SK-N-SH (cell line): Measurements from ENCODE around the gene WDR27. TPM values are rescaled to one million over a fixed set of nuclear protein-coding genes. Genes with fewer than 3 reads are reported as not detected.

Experiments used
- CTCF ChIA-PET: fragments of 300-600, 350-600 bp; formaldehyde crosslinking; extraction: SDS; loops from one replicate; lab custom pipeline; 2021; lab: Yijun Ruan, JAX
- POLR2A ChIA-PET: fragments of 350-600 bp; sonication (Branson Sonifier 250); formaldehyde crosslinking; extraction: SDS; loops from one replicate; lab custom pipeline; 2020; ENCODE audit warnings: antibody characterized with exemption, inconsistent platforms; lab: Yijun Ruan, JAX
- DNase-seq: peaks from one replicate; pipeline ENCODE4 v3.0.0; 2012
- H2AFZ ChIP-seq: fragments of 200-600 bp; sonication (generic); 2 replicates; pipeline ENCODE4 v1.8.1; 2016; ENCODE audit warnings: antibody characterized with exemption, mild to moderate bottlenecking, low read depth
- H3F3A ChIP-seq: fragments of 200-600 bp; sonication (generic); replicated peaks from 2 replicates; pipeline ENCODE3; 2016; ENCODE audit warnings: antibody characterized with exemption, mild to moderate bottlenecking; ENCODE audit not compliant: insufficient read depth
- H3K27ac ChIP-seq, 2 experiments: fragments of 200-500 bp in 1 of 2; fragments of 200-600 bp in 1 of 2; sonication (Bioruptor generic) in 1 of 2; sonication (generic), shearing (Covaris generic) in 1 of 2; 2 replicates each; pipeline versions ENCODE4 v1.5.1 to v1.6.1; 2014 to 2016; ENCODE audit warnings: low read depth in 2 of 2, inconsistent platforms in 1 of 2, low read length in 1 of 2, mild to moderate bottlenecking in 1 of 2, mixed read lengths in 1 of 2
- H3K27me3 ChIP-seq: fragments of 200-600 bp; sonication (generic), shearing (Covaris generic); 2 replicates; pipeline ENCODE4 v1.6.1; 2016; ENCODE audit warnings: mixed run types; ENCODE audit not compliant: insufficient read depth
- H3K36me3 ChIP-seq, 2 experiments: fragments of 200-500 bp in 1 of 2; fragments of 200-600 bp in 1 of 2; sonication (Bioruptor generic) in 1 of 2; sonication (generic) in 1 of 2; replicated peaks in 1 of 2; 2 replicates each; pipeline versions ENCODE3 to v1.5.1; 2014 to 2016; ENCODE audit warnings: low read length in 1 of 2, mild to moderate bottlenecking in 1 of 2; ENCODE audit not compliant: insufficient read depth in 2 of 2, control insufficient read depth in 1 of 2
- H3K4me1 ChIP-seq, 2 experiments: fragments of 200-500 bp in 1 of 2; fragments of 200-600 bp in 1 of 2; sonication (Bioruptor generic) in 1 of 2; sonication (generic), shearing (Covaris generic) in 1 of 2; 2 replicates each; pipeline versions ENCODE4 v1.5.1 to v1.6.1; 2014 to 2016; ENCODE audit warnings: low read depth in 1 of 2, low read length in 1 of 2, mixed run types in 1 of 2; ENCODE audit not compliant: insufficient read depth in 2 of 2, control insufficient read depth in 1 of 2
- H3K4me2 ChIP-seq: fragments of 200-600 bp; sonication (generic), shearing (Covaris generic); 2 replicates; pipeline ENCODE4 v1.6.1; 2017; ENCODE audit warnings: mixed run types
- H3K4me3 ChIP-seq, 2 experiments: fragments of 200-500 bp in 1 of 2; fragments of 200-600 bp in 1 of 2; sonication (Bioruptor generic) in 1 of 2; sonication (generic), shearing (Covaris generic) in 1 of 2; 2 replicates each; pipeline versions ENCODE4 v1.5.1 to v1.8.1; 2014 to 2016; ENCODE audit warnings: low read depth in 2 of 2, inconsistent platforms in 1 of 2, low read length in 1 of 2, mild to moderate bottlenecking in 1 of 2, mixed read lengths in 1 of 2, moderate library complexity in 1 of 2
- H3K79me2 ChIP-seq: fragments of 200-600 bp; sonication (generic); 2 replicates; pipeline ENCODE4 v1.8.1; 2017; ENCODE audit warnings: mild to moderate bottlenecking; ENCODE audit not compliant: insufficient read depth
- H3K9ac ChIP-seq: fragments of 200-600 bp; sonication (generic); 2 replicates; pipeline ENCODE4 v1.6.1; 2017; ENCODE audit warnings: mixed run types
- H3K9me2 ChIP-seq: fragments of 200-600 bp; sonication (generic); 2 replicates; pipeline ENCODE4 v1.6.1; 2017; ENCODE audit warnings: mixed run types
- H3K9me3 ChIP-seq: fragments of 200-600 bp; sonication (generic); 2 replicates; pipeline ENCODE4 v1.6.1; 2017; ENCODE audit warnings: mixed run types, mild to moderate bottlenecking, moderate library complexity
- H4K20me1 ChIP-seq: fragments of 200-600 bp; sonication (generic); 2 replicates; pipeline ENCODE4 v1.6.1; 2017; ENCODE audit warnings: mild to moderate bottlenecking, mixed run types; ENCODE audit not compliant: insufficient read depth
- ELF1 ChIP-seq: IDR thresholded peaks from 2 replicates; pipeline ENCODE4 v1.4.0; 2012
- EP300 ChIP-seq, 2 experiments: IDR thresholded peaks; 2 replicates each; pipeline versions ENCODE4 v1.4.0 to v1.6.1; 2012; ENCODE audit warnings: borderline replicate concordance in 1 of 2, low read depth in 1 of 2, low read length in 1 of 2
- FOSL2 ChIP-seq: IDR thresholded peaks from 2 replicates; pipeline ENCODE4 v1.4.0; 2012; ENCODE audit warnings: low read depth, mild to moderate bottlenecking, moderate library complexity, borderline replicate concordance
- FOXJ3 ChIP-seq: sonication (generic); formaldehyde crosslinking; IDR thresholded peaks from 2 replicates; pipeline ENCODE4 v1.5.1; 2020; ENCODE audit warnings: mild to moderate bottlenecking, missing genetic modification reagents
- MEF2A ChIP-seq: IDR thresholded peaks from 2 replicates; pipeline ENCODE4 v1.4.0; 2012; ENCODE audit warnings: low read depth, borderline replicate concordance
- MXI1 ChIP-seq: IDR thresholded peaks from 2 replicates; pipeline ENCODE4 v1.6.1; 2012; ENCODE audit warnings: mild to moderate bottlenecking, low read depth, low read length, improper control_type of control experiment
- NFIC ChIP-seq: IDR thresholded peaks from 2 replicates; pipeline ENCODE4 v1.4.0; 2012; ENCODE audit warnings: borderline replicate concordance
- NRF1 ChIP-seq: IDR thresholded peaks from 2 replicates; pipeline ENCODE4 v1.6.1; 2012; ENCODE audit warnings: low read depth, mild to moderate bottlenecking, low read length
- RCOR1 ChIP-seq: fragments of 150-350 bp; IDR thresholded peaks from 2 replicates; pipeline ENCODE4 v1.6.1; 2017; ENCODE audit warnings: antibody characterized with exemption, low read length
- RFX5 ChIP-seq: IDR thresholded peaks from 2 replicates; pipeline ENCODE4 v1.6.1; 2012; ENCODE audit warnings: mild to moderate bottlenecking, improper control_type of control experiment, low read length
- RXRA ChIP-seq: IDR thresholded peaks from 2 replicates; pipeline ENCODE4 v1.4.0; 2012; ENCODE audit warnings: low read depth, mild to moderate bottlenecking, borderline replicate concordance
- YY1 ChIP-seq: IDR thresholded peaks from 2 replicates; pipeline ENCODE4 v1.4.0; 2012; ENCODE audit warnings: low read depth, mild to moderate bottlenecking
- WGBS: methylation state at CpG from one replicate; pipeline ENCODE4 v1.1.6; 2017; ENCODE audit warnings: low lambda C conversion rate; 5-methylcytosine and 5-hydroxymethylcytosine counted together
- polyA plus RNA-seq, 3 experiments: library from polyadenylated mRNA; depleted of rRNA; stranded (reverse); fragments of >200 nt; gene quantifications; 2 replicates each; pipeline ENCODE4 v1.2.3, GENCODE V29; 2012
- TF ChIP-seq, protein P1 (sequence below): IDR thresholded peaks from 2 replicates; pipeline ENCODE4 v1.4.0; 2012; ENCODE audit warnings: low read depth
- TF ChIP-seq, protein P2 (sequence below): fragments of 150-350 bp; IDR thresholded peaks from 2 replicates; pipeline ENCODE4 v1.6.1; 2017; ENCODE audit warnings: antibody characterized with exemption, low read length, low read depth, borderline replicate concordance
- TF ChIP-seq, protein P3 (sequence below): fragments of 150-350 bp; IDR thresholded peaks from 2 replicates; pipeline ENCODE4 v1.6.1; 2016; ENCODE audit warnings: mild to moderate bottlenecking, low read depth, low read length
- TF ChIP-seq, protein P4 (sequence below): IDR thresholded peaks from 2 replicates; pipeline ENCODE4 v1.4.0; 2012; ENCODE audit warnings: low read depth, borderline replicate concordance

The WDR27 gene
- polyA plus RNA-seq, 1 of the 3 experiments (the other 2 are of a cell fraction) = 55.6 TPM

DNA sequence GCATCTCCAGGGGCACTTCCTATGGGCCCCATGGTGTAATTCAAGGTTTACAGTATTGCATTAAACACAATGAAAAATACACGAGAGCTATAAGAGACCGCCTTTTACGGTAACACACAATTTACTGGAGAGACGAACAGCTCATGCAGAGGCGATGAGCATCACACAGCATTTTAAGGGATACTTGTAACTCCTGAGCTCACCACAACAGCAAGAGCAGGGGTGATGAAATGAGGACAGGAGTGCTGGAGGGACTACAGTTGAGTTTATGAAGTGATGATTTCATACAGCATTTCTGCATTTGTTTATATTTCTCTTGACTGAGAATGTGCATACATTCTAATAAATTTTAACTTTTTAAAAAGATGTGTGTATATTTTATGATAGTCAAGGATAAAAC lies 113.9 kb downstream of the WDR27 start (continued):
- TF ChIP-seq EP300 (IDR thresholded peaks at IDR 0.05; ENCODE audit: borderline replicate concordance in 1 of 2, low read depth in 1 of 2, low read length in 1 of 2) (no peak), RXRA (no peak), MEF2A (no peak), NFIC (no peak)
- TF ChIP-seq, protein P1, sequence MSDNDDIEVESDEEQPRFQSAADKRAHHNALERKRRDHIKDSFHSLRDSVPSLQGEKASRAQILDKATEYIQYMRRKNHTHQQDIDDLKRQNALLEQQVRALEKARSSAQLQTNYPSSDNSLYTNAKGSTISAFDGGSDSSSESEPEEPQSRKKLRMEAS = no peak
- TF ChIP-seq, protein P2, sequence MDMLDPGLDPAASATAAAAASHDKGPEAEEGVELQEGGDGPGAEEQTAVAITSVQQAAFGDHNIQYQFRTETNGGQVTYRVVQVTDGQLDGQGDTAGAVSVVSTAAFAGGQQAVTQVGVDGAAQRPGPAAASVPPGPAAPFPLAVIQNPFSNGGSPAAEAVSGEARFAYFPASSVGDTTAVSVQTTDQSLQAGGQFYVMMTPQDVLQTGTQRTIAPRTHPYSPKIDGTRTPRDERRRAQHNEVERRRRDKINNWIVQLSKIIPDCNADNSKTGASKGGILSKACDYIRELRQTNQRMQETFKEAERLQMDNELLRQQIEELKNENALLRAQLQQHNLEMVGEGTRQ = no peak

DNA sequence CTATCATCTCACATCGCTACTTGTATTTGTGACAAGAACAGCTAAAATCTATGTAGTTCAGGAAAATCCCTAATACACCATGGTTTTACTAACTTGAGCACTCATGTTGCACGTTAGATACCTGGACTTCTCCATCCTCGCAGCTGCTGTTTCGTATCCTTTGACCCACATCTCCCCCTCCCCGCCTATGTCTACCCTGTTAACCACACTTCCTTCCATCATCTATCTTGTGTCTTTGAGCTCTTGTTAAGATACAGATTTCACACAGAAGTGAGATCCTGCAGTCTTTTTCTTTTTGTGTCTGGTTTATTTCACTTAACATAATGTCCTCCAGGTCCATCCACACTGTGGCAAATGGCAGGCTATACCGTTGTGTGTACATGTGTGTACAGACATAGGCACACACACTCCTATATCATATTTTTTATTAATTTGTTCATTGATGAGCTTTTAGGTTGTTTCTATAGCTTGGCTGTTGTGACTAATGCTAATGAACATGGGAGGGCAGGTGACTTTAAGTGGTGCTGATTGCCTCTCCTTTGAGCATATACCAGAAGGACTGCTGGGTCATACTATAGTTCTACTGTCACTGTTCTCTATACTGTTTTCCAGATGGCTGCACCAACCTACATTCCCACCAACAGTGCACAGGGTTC lies 117.8 kb downstream of the WDR27 start:
- Histone ChIP-seq H3K4me1 (no peaks in the 10 kb centered on the region), H3K9ac (no peak overlapping the region), H2AFZ (no peak overlapping the region), H3K27ac (no peak overlapping the region), H3K4me3 (no peak overlapping the region), H3K9me3 (no peaks in the 10 kb centered on the region), H3K27me3 (no peaks in the 10 kb centered on the region), H3K36me3 (peaks cover 3 to 9% of the 10 kb centered on the region in 2 experiments), H4K20me1 (no peaks in the 10 kb centered on the region), H3K4me2 (no peak overlapping the region), H3K9me2 (no peaks in the 10 kb centered on the region), H3F3A (no peaks in the 10 kb centered on the region), H3K79me2 (no peaks in the 10 kb centered on the region)
- WGBS = 69% methylated on average over 6 of the region's 6 CpGs
- ChIA-PET CTCF (no interaction called here), POLR2A (no interaction called here)
- TF ChIP-seq FOXJ3 (no peak), YY1 (no peak), RCOR1 (no peak), FOSL2 (no peak), MXI1 (no peak), RXRA (no peak), MEF2A (no peak), ELF1 (no peak), NRF1 (no peak), RFX5 (no peak)
- TF ChIP-seq, protein P3, sequence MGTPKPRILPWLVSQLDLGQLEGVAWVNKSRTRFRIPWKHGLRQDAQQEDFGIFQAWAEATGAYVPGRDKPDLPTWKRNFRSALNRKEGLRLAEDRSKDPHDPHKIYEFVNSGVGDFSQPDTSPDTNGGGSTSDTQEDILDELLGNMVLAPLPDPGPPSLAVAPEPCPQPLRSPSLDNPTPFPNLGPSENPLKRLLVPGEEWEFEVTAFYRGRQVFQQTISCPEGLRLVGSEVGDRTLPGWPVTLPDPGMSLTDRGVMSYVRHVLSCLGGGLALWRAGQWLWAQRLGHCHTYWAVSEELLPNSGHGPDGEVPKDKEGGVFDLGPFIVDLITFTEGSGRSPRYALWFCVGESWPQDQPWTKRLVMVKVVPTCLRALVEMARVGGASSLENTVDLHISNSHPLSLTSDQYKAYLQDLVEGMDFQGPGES = no peak
- TF ChIP-seq, protein P4, sequence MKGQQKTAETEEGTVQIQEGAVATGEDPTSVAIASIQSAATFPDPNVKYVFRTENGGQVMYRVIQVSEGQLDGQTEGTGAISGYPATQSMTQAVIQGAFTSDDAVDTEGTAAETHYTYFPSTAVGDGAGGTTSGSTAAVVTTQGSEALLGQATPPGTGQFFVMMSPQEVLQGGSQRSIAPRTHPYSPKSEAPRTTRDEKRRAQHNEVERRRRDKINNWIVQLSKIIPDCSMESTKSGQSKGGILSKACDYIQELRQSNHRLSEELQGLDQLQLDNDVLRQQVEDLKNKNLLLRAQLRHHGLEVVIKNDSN = no peak
- TF ChIP-seq, protein P2 = no peak
- TF ChIP-seq, protein P1 = no peak
- no peak for DNase-seq
